ENCODE data around the gene ZNF749. TPM values are rescaled to one million over a fixed set of nuclear protein-coding genes. Genes with fewer than 3 reads are reported as not detected.

The ZNF749 gene
- total RNA-seq, 4 donors from 2014 or later, result 3.3 to 18.0 (median 7.6) TPM

DNA sequence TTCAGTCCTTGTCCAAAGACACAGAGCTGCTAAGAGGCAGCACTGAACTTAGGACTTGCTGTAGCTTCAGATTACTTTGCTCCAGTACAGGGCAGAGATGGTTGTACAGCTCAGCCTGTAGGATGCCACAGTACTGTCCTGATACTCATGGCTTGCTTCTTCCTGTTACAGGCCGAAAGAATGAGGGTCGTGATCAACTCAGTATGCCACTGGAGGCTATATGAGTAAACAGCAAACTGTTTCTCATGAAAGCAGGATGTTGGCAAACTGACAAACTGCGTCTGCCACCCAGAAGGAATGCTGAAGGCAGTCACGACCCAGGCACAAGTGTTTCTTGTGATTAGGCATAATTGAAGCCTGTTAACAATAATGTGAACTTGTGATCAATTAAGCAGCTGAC is 2.8 kb downstream of the ZNF749 start:
- TF ChIP-seq, protein P1, sequence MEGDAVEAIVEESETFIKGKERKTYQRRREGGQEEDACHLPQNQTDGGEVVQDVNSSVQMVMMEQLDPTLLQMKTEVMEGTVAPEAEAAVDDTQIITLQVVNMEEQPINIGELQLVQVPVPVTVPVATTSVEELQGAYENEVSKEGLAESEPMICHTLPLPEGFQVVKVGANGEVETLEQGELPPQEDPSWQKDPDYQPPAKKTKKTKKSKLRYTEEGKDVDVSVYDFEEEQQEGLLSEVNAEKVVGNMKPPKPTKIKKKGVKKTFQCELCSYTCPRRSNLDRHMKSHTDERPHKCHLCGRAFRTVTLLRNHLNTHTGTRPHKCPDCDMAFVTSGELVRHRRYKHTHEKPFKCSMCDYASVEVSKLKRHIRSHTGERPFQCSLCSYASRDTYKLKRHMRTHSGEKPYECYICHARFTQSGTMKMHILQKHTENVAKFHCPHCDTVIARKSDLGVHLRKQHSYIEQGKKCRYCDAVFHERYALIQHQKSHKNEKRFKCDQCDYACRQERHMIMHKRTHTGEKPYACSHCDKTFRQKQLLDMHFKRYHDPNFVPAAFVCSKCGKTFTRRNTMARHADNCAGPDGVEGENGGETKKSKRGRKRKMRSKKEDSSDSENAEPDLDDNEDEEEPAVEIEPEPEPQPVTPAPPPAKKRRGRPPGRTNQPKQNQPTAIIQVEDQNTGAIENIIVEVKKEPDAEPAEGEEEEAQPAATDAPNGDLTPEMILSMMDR (IDR thresholded peaks at IDR 0.05), result no peak
- no peak for ATAC-seq (ENCODE audit: low FRiP score)
- DNase-seq (ENCODE audit: low spot score), result no peak

DNA sequence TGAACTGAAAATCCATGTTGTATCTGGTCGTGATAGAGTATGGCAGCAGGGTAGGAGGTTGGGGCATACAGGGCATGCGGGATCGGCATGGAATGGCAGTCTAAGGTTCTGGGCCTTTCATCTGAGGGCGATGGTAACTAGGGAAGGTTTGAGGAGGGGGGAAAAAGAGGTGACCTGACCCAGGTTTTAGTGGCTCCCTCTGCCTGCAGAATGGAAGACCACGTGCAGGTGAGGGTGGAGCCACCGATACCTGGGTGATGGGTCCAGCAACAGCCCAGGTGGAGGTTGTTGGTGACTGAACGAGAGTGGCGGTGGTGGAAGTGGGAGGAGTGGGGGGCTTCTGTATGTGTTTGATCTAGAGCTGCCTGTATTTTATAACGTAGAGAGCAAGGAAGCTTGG is 3.8 kb downstream of the ZNF749 start:
- no peak for DNase-seq (ENCODE audit: low spot score)
- no peak for ATAC-seq (ENCODE audit: low FRiP score)
- TF ChIP-seq, protein P1 (IDR thresholded peaks at IDR 0.05), result no peak

DNA sequence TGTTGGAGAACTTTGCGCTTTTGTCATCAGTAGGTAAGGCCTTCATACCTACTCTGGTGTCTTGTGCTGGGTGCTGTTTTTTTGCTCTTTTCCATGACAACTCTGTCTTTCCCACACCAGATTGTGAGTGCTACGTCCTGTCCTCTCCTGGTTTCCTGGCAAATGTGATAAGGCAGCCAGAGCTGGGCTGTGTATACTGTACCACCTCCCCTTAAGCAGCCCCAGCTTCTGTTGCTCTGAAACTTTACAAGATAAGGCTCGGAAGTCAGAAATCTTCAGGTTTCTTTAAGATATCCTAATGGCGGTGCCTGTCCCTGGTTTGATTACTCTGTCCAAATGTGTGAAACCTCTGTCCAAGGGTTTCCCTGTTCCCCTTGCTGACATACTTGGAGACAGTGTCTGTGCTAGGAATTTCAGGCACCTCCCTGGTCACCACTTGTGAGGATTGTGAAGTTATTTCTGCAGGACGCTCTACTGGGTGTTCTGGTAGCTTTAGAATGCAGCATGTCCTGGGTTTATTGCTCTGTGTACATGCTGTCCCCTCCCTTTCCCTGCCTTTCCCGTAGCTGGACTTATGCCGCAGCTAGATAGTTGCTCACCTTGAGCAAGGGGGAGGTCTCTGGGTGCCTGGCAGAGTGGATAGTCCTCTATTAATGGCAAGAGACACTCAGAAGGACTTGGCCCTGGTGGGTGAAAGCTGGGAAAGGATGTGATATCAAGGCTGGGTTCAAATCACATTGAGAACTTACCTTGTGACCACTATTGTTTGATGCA is 7.0 kb downstream of the ZNF749 start:
- DNase-seq (ENCODE audit: low spot score), result no peak
- TF ChIP-seq, protein P1 (IDR thresholded peaks at IDR 0.05), result no peak
- no peak for ATAC-seq (ENCODE audit: low FRiP score)

GRCh38 chr19:57443121-57443696 is 8.1 kb downstream of the ZNF749 start:
- ATAC-seq (ENCODE audit: low FRiP score) (no peak), DNase-seq (ENCODE audit: low spot score) (no peak)
- TF ChIP-seq, protein P1 (IDR thresholded peaks at IDR 0.05), result no peak

DNA sequence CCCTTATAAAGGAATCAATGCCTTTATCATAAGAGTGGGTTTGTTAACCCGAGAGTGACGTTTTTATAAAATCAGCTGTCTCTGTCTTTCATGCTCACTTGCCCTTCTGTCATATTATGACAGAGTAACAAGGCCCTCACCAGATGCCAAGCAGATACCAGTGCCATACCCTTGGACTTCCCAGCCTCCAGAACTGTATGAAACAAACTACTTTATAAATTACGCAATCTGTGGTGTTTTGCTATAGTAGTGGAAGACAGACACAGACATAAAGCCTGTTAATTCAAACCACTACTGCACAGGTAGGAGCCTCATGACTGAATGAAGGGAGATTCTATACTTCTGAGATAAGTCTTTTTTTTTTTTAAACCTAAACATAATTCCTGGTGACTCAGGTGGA is 17.2 kb downstream of the ZNF749 start:
- ATAC-seq (ENCODE audit: low FRiP score), result no peak

DNA sequence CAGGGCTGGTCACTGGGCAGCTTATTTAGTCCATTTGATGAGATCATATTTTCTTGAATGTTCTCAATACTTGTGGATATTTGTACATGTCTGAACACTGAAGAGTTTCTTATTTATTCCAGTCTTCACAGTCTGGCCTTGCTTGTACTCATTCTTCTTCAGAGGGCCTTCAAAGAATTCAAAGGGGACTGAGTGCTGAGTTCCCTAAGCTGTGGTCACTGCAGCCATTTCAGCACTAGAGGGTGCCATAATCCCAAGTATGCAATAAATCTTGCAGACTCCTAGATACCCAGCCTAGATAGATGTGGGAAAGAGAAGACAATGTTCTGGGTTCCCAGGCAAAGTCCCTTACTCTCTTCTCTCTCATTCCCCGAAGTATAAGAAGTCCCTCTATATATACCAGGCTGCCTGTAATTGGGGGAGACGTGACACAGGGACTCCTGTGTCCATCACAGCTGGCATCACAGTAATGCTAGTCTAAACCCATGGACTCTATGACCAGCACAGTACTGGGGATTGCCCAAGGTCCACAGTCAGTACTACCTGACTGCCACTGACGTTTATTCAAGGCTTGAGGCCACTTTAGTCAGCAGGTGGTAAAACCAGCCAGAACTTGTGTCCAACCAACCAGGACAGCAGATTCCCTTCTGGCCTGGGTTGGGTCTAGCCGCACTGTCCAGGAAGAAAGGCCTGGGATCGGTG is 30.7 kb downstream of the ZNF749 start:
- ATAC-seq (ENCODE audit: low FRiP score) (no peak), DNase-seq (ENCODE audit: low spot score) (no peak)
- TF ChIP-seq, protein P1 (IDR thresholded peaks at IDR 0.05), result no peak

More for the DNA sequence above, 17.2 kb downstream of the ZNF749 start:
- TF ChIP-seq, protein P1 (IDR thresholded peaks at IDR 0.05), result no peak
- DNase-seq (ENCODE audit: low spot score), result no peak
